Fibroblast of lung (primary cell): ENCODE results near the gene ULK3. TPM values are rescaled to one million over a fixed set of nuclear protein-coding genes. Genes with fewer than 3 reads are reported as not detected.

ENCODE experiments used
- DNase-seq, 2 donors: peaks; one replicate each; pipeline versions ENCODE4 v3.0.0 to v3.0.0-alpha.2; 2010; ENCODE audit warnings: low read depth in 2 of 2
- H2AFZ ChIP-seq: 2 replicates; pipeline ENCODE4 v1.5.1; 2012; ENCODE audit warnings: low read length, control low read depth, inconsistent platforms
- H3K27ac ChIP-seq: 2 replicates; pipeline ENCODE4 v1.5.1; 2011; ENCODE audit warnings: low read length, control low read depth; ENCODE audit not compliant: insufficient read depth
- H3K27me3 ChIP-seq: 2 replicates; pipeline ENCODE4 v1.5.1; 2011; ENCODE audit warnings: mild to moderate bottlenecking, low read length; ENCODE audit not compliant: control insufficient read depth, insufficient read depth
- H3K36me3 ChIP-seq: 2 replicates; pipeline ENCODE4 v1.5.1; 2011; ENCODE audit warnings: low read length; ENCODE audit not compliant: control insufficient read depth, insufficient read depth
- H3K4me1 ChIP-seq: 2 replicates; pipeline ENCODE4 v1.5.1; 2011; ENCODE audit warnings: low read length; ENCODE audit not compliant: control insufficient read depth, insufficient read depth; ENCODE audit errors: extremely low read depth
- H3K4me2 ChIP-seq: 2 replicates; pipeline ENCODE4 v1.5.1; 2011; ENCODE audit warnings: low read length, control low read depth; ENCODE audit not compliant: insufficient read depth; ENCODE audit errors: extremely low read depth
- H3K4me3 ChIP-seq, 4 experiments: fragments of 200-600 bp in 1 of 4; sonication (generic) in 1 of 4; replicated peaks in 1 of 4; 2 replicates each; pipeline ENCODE4 v1.5.1; 2011 to 2016; ENCODE audit warnings: low read length in 4 of 4, low read depth in 3 of 4, mild to moderate bottlenecking in 3 of 4, control low read depth in 2 of 4, inconsistent platforms in 1 of 4, mixed read lengths in 1 of 4; ENCODE audit not compliant: insufficient read depth in 1 of 4; ENCODE audit errors: control extremely low read depth in 1 of 4
- H3K79me2 ChIP-seq: 2 replicates; pipeline ENCODE4 v1.5.1; 2012; ENCODE audit warnings: mild to moderate bottlenecking, low read length, inconsistent platforms; ENCODE audit not compliant: control insufficient read depth, insufficient read depth
- H3K9ac ChIP-seq: 2 replicates; pipeline ENCODE4 v1.5.1; 2011; ENCODE audit warnings: mild to moderate bottlenecking, low read length, control low read depth; ENCODE audit not compliant: insufficient read depth
- H3K9me3 ChIP-seq: 2 replicates; pipeline ENCODE4 v1.5.1; 2012; ENCODE audit warnings: low read depth, low read length; ENCODE audit not compliant: control insufficient read depth, insufficient read depth
- H4K20me1 ChIP-seq: 2 replicates; pipeline ENCODE4 v1.5.1; 2011; ENCODE audit warnings: low read length; ENCODE audit not compliant: control insufficient read depth, insufficient read depth; ENCODE audit errors: extremely low read depth
- CTCF ChIP-seq, 2 donors: IDR thresholded peaks in 1 of 2; conservative IDR thresholded peaks in 1 of 2; 1 replicate in 1 of 2; 2 replicates in 1 of 2; pipeline ENCODE4 v1.5.1; 2011 to 2012; ENCODE audit warnings: low read length in 2 of 2, control low read depth in 1 of 2, inconsistent platforms in 1 of 2, low read depth in 1 of 2, mild to moderate bottlenecking in 1 of 2
- EZH2 ChIP-seq: IDR thresholded peaks from 2 replicates; pipeline ENCODE4 v1.5.1; 2012; ENCODE audit warnings: low read length, control low read depth, mild to moderate bottlenecking; ENCODE audit errors: missing control alignments
- polyA plus RNA-seq, 2 donors: library from polyadenylated mRNA; depleted of rRNA in 1 of 2; stranded (reverse) in 1 of 2; unstranded in 1 of 2; fragments of >200 nt; gene quantifications; 2 replicates each; pipeline ENCODE4 v1.2.1, GENCODE V29; 2011 to 2012; ENCODE audit warnings: missing spikeins in 1 of 2
- total RNA-seq: library from RNA; depleted of rRNA; stranded (reverse); fragments of >200 nt; gene quantifications from 2 replicates; pipeline ENCODE4 v1.2.1, GENCODE V29; 2014

ULK3 gene
- total and polyA plus RNA-seq, 2 donors (not counting 1 experiment from before 2014, with no cell fraction given) = 8.8 to 11.4 TPM

DNA sequence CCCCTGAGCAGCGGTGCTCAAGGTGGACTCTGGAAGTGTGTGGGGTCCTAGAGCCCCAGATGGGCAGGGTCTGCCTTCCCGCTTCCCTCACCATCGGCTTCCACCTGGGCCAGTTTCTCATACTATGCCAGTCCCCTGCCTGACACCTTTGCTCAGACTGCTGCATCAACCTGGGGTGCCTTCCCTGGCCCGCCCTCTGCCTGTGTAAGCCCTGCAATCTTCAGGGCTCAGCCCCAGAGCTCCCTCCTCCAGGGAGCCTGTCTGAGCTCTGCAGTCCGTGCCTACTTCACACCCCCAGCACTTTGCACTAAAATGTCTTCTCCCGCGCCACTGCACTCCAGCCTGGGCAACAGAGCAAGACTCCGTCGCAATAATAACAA, 48.0 kb downstream of the ULK3 start:
- Histone ChIP-seq H3K4me1 (peaks cover 19% of the 10 kb centered on the region), H3K9ac (no peak overlapping the region), H3K27ac (no peak overlapping the region), H3K27me3 (no peaks in the 10 kb centered on the region), H2AFZ (no peak overlapping the region), H3K36me3 (peaks cover 11% of the 10 kb centered on the region), H3K4me2 (no peak overlapping the region), H4K20me1 (no peaks in the 10 kb centered on the region), H3K4me3 (no peak overlapping the region), H3K79me2 (peaks cover 47% of the 10 kb centered on the region), H3K9me3 (no peaks in the 10 kb centered on the region)
- DNase-seq = no peak
- TF ChIP-seq CTCF (conservative IDR thresholded peaks at IDR 0.05 in 1 of 2, IDR thresholded peaks at IDR 0.05 in 1 of 2; ENCODE audit: low read depth in 1 of 2, low read length in 2 of 2) = no peak
- no peak for TF ChIP-seq EZH2

- Histone ChIP-seq H3K9me3 (no peaks in the 10 kb centered on the region), H3K4me2 (no peak overlapping the region), H2AFZ (no peak overlapping the region), H3K79me2 (peaks cover 51% of the 10 kb centered on the region), H3K4me1 (peaks cover 22% of the 10 kb centered on the region), H3K27me3 (no peaks in the 10 kb centered on the region), H3K36me3 (peaks cover 8% of the 10 kb centered on the region), H3K27ac (no peak overlapping the region), H3K9ac (no peak overlapping the region), H3K4me3 (no peak overlapping the region), H4K20me1 (no peaks in the 10 kb centered on the region)
- DNase-seq = no peak
- no peak for TF ChIP-seq CTCF (conservative IDR thresholded peaks at IDR 0.05 in 1 of 2, IDR thresholded peaks at IDR 0.05 in 1 of 2; ENCODE audit: low read depth in 1 of 2, low read length in 2 of 2)
- TF ChIP-seq EZH2 = no peak
These were observed 48.5 kb downstream of the ULK3 start for GRCh38 chr15:74794248-74794969.

DNA sequence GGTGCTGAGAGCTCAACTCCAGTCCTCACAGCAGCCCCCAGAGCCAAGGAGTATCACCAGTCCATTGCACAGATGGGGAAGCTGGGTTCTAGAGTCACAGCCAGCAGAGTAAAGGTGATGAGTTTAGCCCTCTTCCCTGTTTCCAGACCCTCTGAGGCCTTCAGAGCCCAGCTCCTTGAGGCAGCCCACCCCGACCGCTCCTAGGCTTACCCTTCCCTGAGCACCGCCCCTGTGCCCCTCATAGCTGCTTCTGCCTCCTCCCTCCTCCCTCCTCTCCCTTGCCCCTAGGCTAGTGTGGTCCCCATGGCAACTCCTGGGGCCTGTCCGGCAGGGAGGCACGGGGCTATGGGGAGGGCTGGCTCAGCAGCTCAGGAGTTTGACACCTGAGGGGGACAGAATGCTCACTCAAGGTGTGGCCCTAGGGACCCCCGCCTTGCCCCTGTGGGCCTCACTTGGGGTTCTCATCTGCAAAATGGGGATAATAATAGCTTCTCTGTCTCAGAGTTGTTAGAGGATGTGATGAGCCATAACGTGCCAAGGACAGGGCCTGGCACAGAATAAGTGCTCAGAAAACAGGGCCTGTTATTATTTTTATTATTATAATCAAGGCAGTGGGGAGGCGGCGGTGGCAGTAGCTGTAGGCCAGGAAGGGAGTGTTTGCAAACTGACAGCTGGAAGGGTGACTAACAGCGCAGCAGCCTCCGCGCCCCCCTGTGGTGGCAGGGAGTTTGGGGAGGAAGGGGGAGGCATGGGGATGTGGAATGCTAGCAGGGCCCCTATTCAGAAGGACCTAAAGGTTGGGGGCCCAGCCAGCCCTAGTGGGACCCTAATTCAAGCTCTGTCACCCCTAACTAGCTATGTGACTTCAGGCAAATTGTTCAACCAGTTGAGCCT, 49.6 kb downstream of the ULK3 start:
- H3K27ac ChIP-seq = no peak overlapping the region
- peaks cover under 1% of the 10 kb centered on the region for H3K36me3 ChIP-seq
- no peaks in the 10 kb centered on the region for H3K9me3 ChIP-seq
- no peak overlapping the region for H3K4me3 ChIP-seq
- H3K4me1 ChIP-seq = peaks cover 32% of the 10 kb centered on the region
- peak in 1 of 2 donors; percentile 34 for DNase-seq
- no peaks in the 10 kb centered on the region for H3K27me3 ChIP-seq
- H2AFZ ChIP-seq = no peak overlapping the region
- H3K4me2 ChIP-seq = no peak overlapping the region
- H3K9ac ChIP-seq = no peak overlapping the region
- H3K79me2 ChIP-seq = peaks cover 60% of the 10 kb centered on the region
- TF ChIP-seq CTCF (conservative IDR thresholded peaks at IDR 0.05 in 1 of 2, IDR thresholded peaks at IDR 0.05 in 1 of 2; ENCODE audit: low read depth in 1 of 2, low read length in 2 of 2) = peak; percentile 8 to 13
- TF ChIP-seq EZH2 = no peak
- no peaks in the 10 kb centered on the region for H4K20me1 ChIP-seq
